GM21786 (cell line): ENCODE results near the gene MACROH2A2.
"Not testable (repeated sequence)": the region's sequence is repeated elsewhere in the genome, so short reads cannot be mapped to it uniquely, and the experiment has no call there.

ENCODE experiments used
- ATAC-seq: cut with Tn5 transposase; IDR thresholded peaks from one replicate; pipeline ENCODE4 v1.9.1; 2021; ENCODE audit not compliant: unreplicated experiment

The MACROH2A2 gene

GRCh38 chr10:70097459-70097858 is 44.8 kb downstream of the MACROH2A2 start:
- ATAC-seq, result no peak

GRCh38 chr10:70098271-70098670 is 45.6 kb downstream of the MACROH2A2 start:
- no peak for ATAC-seq

- ATAC-seq, result not testable (repeated sequence)
Observed at GRCh38 chr10:70101068-70101562, 48.5 kb downstream of the MACROH2A2 start.

GRCh38 chr10:70101668-70102067 is 49.0 kb downstream of the MACROH2A2 start:
- ATAC-seq, result no peak

GRCh38 chr10:70106958-70107791 is 54.5 kb downstream of the MACROH2A2 start:
- peak; percentile 64 for ATAC-seq

GRCh38 chr10:70109064-70109729 is 56.6 kb downstream of the MACROH2A2 start:
- ATAC-seq, result no peak

GRCh38 chr10:70111496-70111895 is 58.9 kb downstream of the MACROH2A2 start:
- ATAC-seq, result no peak

GRCh38 chr10:70112071-70112470 is 59.4 kb downstream of the MACROH2A2 start:
- ATAC-seq, result no peak

- ATAC-seq, result no peak
Observed at GRCh38 chr10:70114902-70115301, 62.3 kb downstream of the MACROH2A2 start.

GRCh38 chr10:70115948-70116682 is 63.5 kb downstream of the MACROH2A2 start:
- ATAC-seq, result no peak

GRCh38 chr10:70117646-70118045 is 65.0 kb downstream of the MACROH2A2 start:
- no peak for ATAC-seq

GRCh38 chr10:70118196-70118595 is 65.5 kb downstream of the MACROH2A2 start:
- no peak for ATAC-seq

- no peak for ATAC-seq
Observed at GRCh38 chr10:70119197-70119596, 66.6 kb downstream of the MACROH2A2 start.

GRCh38 chr10:70119623-70120022 is 67.0 kb downstream of the MACROH2A2 start:
- no peak for ATAC-seq

- ATAC-seq, result no peak
Observed at GRCh38 chr10:70120417-70120816, 67.8 kb downstream of the MACROH2A2 start.

GRCh38 chr10:70121281-70121949 is 68.8 kb downstream of the MACROH2A2 start:
- ATAC-seq, result no peak

- no peak for ATAC-seq
Observed at GRCh38 chr10:70122742-70123141, 70.1 kb downstream of the MACROH2A2 start.

GRCh38 chr10:70123166-70123565 is 70.5 kb downstream of the MACROH2A2 start:
- ATAC-seq, result not testable (repeated sequence)

- no peak for ATAC-seq
Observed at GRCh38 chr10:70123817-70124216, 71.2 kb downstream of the MACROH2A2 start.

GRCh38 chr10:70124415-70124814 is 71.8 kb downstream of the MACROH2A2 start:
- no peak for ATAC-seq

- ATAC-seq, result no peak
Observed at GRCh38 chr10:70124918-70125317, 72.3 kb downstream of the MACROH2A2 start.
